HepG2 (cell line): Measurements from ENCODE around the gene CDC23. TPM values are rescaled to one million over a fixed set of nuclear protein-coding genes. Genes with fewer than 3 reads are reported as not detected.

Experiments used
- ATF7 ChIP-seq, 2 experiments: fragments of 450-650 bp in 1 of 2; sonication (generic) in 1 of 2; formaldehyde crosslinking in 1 of 2; IDR thresholded peaks; 2 replicates each; pipeline versions ENCODE4 v1.4.0 to v1.6.1; 2016 to 2020; ENCODE audit warnings: antibody characterized with exemption in 1 of 2, mild to moderate bottlenecking in 1 of 2, missing genetic modification reagents in 1 of 2
- FLYWCH1 ChIP-seq: sonication (generic); formaldehyde crosslinking; IDR thresholded peaks from 2 replicates; pipeline ENCODE4 v1.8.1; 2023; ENCODE audit warnings: mild to moderate bottlenecking, missing genetic modification reagents
- FOXJ3 ChIP-seq: sonication (generic); formaldehyde crosslinking; IDR thresholded peaks from 2 replicates; pipeline ENCODE4 v1.4.0; 2020; ENCODE audit warnings: missing genetic modification reagents, mild to moderate bottlenecking, borderline replicate concordance
- HNRNPL ChIP-seq: fragments of 200-400 bp; formaldehyde crosslinking; IDR thresholded peaks from 2 replicates; pipeline ENCODE4 v1.6.1; 2017; ENCODE audit warnings: mild to moderate bottlenecking, low read depth, low read length
- RBFOX2 ChIP-seq: fragments of 200-400 bp; formaldehyde crosslinking; IDR thresholded peaks from 2 replicates; pipeline ENCODE4 v1.6.1; 2017; ENCODE audit warnings: low read depth, mild to moderate bottlenecking, low read length
- STAT5B ChIP-seq: sonication (generic); formaldehyde crosslinking; IDR thresholded peaks from 2 replicates; pipeline ENCODE4 v1.4.0; 2020; ENCODE audit warnings: missing genetic modification reagents
- ZFAT ChIP-seq: sonication (generic); formaldehyde crosslinking; conservative IDR thresholded peaks from 2 replicates; pipeline ENCODE4 v1.8.1; 2023; ENCODE audit warnings: missing genetic modification reagents, inconsistent platforms
- ZNF143 ChIP-seq: sonication (generic); formaldehyde crosslinking; IDR thresholded peaks from 2 replicates; pipeline ENCODE4 v1.4.0; 2020; ENCODE audit warnings: missing genetic modification reagents
- ZNF180 ChIP-seq: sonication (generic); formaldehyde crosslinking; IDR thresholded peaks from 2 replicates; pipeline ENCODE4 v1.4.0; 2020; ENCODE audit warnings: low read depth, missing genetic modification reagents, borderline replicate concordance
- ZNF20 ChIP-seq: sonication (generic); formaldehyde crosslinking; IDR thresholded peaks from 2 replicates; pipeline ENCODE4 v1.4.0; 2020; ENCODE audit warnings: mild to moderate bottlenecking, moderate library complexity, missing genetic modification reagents
- ZNF260 ChIP-seq: sonication (generic); formaldehyde crosslinking; IDR thresholded peaks from 2 replicates; pipeline ENCODE4 v1.4.0; 2020; ENCODE audit warnings: missing genetic modification reagents, low read depth, mild to moderate bottlenecking, borderline replicate concordance
- ZNF333 ChIP-seq: sonication (generic); formaldehyde crosslinking; IDR thresholded peaks from 2 replicates; pipeline ENCODE4 v1.4.0; 2020; ENCODE audit warnings: mild to moderate bottlenecking, missing genetic modification reagents, borderline replicate concordance
- ZNF619 ChIP-seq: sonication (generic); formaldehyde crosslinking; IDR thresholded peaks from 2 replicates; pipeline ENCODE4 v1.4.0; 2020; ENCODE audit warnings: mild to moderate bottlenecking, missing genetic modification reagents
- ZNF703 ChIP-seq: sonication (generic); formaldehyde crosslinking; IDR thresholded peaks from 2 replicates; pipeline ENCODE4 v1.5.1; 2020; ENCODE audit warnings: missing genetic modification reagents, mild to moderate bottlenecking, moderate library complexity, borderline replicate concordance
- ZSCAN22 ChIP-seq: sonication (generic); formaldehyde crosslinking; IDR thresholded peaks from 2 replicates; pipeline ENCODE4 v1.4.0; 2020; ENCODE audit warnings: mild to moderate bottlenecking, missing genetic modification reagents
- ZSCAN29 ChIP-seq: sonication (generic); formaldehyde crosslinking; conservative IDR thresholded peaks from 2 replicates; pipeline ENCODE4 v1.4.0; 2020; ENCODE audit warnings: mild to moderate bottlenecking, missing genetic modification reagents
- polyA plus RNA-seq, 8 experiments: library from polyadenylated mRNA; depleted of rRNA in 3 of 8; stranded (reverse) in 7 of 8; unstranded in 1 of 8; fragments of >200 nt; fragmentation: Illumina TruSeq in 4 of 8; extraction: Trizol in 4 of 8; gene quantifications; 2 replicates each; pipeline versions ENCODE4 v1.2.1 to v1.2.3, GENCODE V29; 2011 to 2016; ENCODE audit warnings: low read depth in 4 of 8, missing spikeins in 1 of 8, mixed read lengths in 1 of 8; ENCODE audit not compliant: insufficient read depth in 1 of 8
- total RNA-seq, 5 experiments: library from RNA; depleted of rRNA; stranded (reverse); fragments of >200 nt; fragmentation: Illumina TruSeq; extraction: Trizol; gene quantifications; 2 replicates each; pipeline ENCODE4 v1.2.3, GENCODE V29; 2016; ENCODE audit warnings: low read depth in 1 of 5
- TF ChIP-seq, protein P1 (sequence below): sonication (generic); formaldehyde crosslinking; IDR thresholded peaks from 2 replicates; pipeline ENCODE4 v1.5.0; 2020; ENCODE audit warnings: mild to moderate bottlenecking, missing genetic modification reagents
- TF ChIP-seq, protein P2 (sequence below): IDR thresholded peaks from 2 replicates; pipeline ENCODE4 v1.6.1; 2012; ENCODE audit warnings: low read length, improper control_type of control experiment
- TF ChIP-seq, protein P3 (sequence below): sonication (generic); formaldehyde crosslinking; IDR thresholded peaks from 2 replicates; pipeline ENCODE4 v1.5.1; 2020; ENCODE audit warnings: mild to moderate bottlenecking, moderate library complexity, missing genetic modification reagents
- TF ChIP-seq, protein P4 (sequence below): sonication (generic); formaldehyde crosslinking; IDR thresholded peaks from 2 replicates; pipeline ENCODE4 v1.8.0; 2022; ENCODE audit warnings: mild to moderate bottlenecking, missing genetic modification reagents, moderate library complexity

The CDC23 gene
- total and polyA plus RNA-seq, 2 of the 13 experiments (the other 11 are each of a cell fraction or from before 2014, with no cell fraction given) = 38.3 to 47.7 TPM

DNA sequence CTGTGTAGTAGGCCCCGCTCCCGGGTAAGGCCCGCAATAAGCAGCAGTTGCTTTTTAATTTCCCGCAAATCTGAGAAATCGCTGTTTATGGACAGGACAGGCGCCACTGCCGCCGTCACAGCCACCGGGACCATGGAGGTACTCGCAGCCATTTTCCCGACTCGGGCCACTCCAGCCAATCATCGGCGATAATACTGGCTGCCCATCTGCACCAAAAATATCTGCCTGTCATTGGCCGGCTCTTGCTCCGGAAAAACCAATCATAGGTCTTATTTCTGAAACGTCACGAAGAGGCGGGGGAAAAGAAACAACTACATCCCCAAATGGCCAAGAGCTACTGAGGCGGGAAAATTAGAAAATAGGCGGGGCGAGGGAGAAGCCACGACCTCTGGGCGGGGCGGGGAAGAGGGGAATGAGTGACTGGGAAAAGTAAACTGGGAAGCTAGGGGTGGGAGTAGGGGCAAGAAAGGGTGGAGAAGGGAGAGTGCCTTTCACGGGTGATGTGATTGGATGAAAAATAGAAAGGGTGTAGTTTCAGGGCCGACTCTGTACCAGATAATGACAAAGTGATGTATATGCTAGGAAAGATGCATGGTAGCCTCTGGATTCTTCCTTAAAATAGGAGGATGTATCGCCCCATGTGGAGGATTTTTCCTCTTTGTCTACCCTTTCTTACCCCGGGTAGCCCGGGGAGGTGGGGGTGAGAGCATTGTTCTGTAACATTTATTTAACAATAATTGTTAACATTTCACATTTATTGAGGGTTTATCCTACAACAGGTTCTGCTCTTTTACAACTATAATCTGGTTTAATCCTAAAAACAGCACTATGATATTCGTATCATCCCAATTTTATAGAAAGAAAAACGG, at the start of gene CDC23 (continued):
- TF ChIP-seq HNRNPL (0 out of 2 replicates have a peak, but pooled peaks have one; percentile 32), ZNF180 (no peak), ATF7 (IDR thresholded peaks at IDR 0.05) (no peak), ATF7 (CRISPR knock-in tag; IDR thresholded peaks at IDR 0.05) (no peak), ZNF143 (CRISPR knock-in tag) (0 out of 2 replicates have a peak, but pooled peaks have one; percentile 21), ZNF260 (no peak), FLYWCH1 (no peak), FOXJ3 (CRISPR knock-in tag) (0 out of 2 replicates have a peak, but pooled peaks have one; percentile 52), ZSCAN29 (no peak; the same call in 1 of the 2 replicates), STAT5B (CRISPR knock-in tag) (no peak), ZNF703 (CRISPR knock-in tag) (no peak), ZFAT (CRISPR knock-in tag) (no peak), ZNF619 (CRISPR knock-in tag) (0 out of 2 replicates have a peak, but pooled peaks have one; percentile 47), RBFOX2 (peak; percentile 61), ZNF20 (CRISPR knock-in tag) (no peak), ZSCAN22 (no peak), ZNF333 (CRISPR knock-in tag) (no peak)
- TF ChIP-seq, protein P1, sequence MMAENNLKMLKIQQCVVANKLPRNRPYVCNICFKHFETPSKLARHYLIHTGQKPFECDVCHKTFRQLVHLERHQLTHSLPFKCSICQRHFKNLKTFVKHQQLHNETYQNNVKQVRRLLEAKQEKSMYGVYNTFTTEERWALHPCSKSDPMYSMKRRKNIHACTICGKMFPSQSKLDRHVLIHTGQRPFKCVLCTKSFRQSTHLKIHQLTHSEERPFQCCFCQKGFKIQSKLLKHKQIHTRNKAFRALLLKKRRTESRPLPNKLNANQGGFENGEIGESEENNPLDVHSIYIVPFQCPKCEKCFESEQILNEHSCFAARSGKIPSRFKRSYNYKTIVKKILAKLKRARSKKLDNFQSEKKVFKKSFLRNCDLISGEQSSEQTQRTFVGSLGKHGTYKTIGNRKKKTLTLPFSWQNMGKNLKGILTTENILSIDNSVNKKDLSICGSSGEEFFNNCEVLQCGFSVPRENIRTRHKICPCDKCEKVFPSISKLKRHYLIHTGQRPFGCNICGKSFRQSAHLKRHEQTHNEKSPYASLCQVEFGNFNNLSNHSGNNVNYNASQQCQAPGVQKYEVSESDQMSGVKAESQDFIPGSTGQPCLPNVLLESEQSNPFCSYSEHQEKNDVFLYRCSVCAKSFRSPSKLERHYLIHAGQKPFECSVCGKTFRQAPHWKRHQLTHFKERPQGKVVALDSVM = no peak
- TF ChIP-seq, protein P2, sequence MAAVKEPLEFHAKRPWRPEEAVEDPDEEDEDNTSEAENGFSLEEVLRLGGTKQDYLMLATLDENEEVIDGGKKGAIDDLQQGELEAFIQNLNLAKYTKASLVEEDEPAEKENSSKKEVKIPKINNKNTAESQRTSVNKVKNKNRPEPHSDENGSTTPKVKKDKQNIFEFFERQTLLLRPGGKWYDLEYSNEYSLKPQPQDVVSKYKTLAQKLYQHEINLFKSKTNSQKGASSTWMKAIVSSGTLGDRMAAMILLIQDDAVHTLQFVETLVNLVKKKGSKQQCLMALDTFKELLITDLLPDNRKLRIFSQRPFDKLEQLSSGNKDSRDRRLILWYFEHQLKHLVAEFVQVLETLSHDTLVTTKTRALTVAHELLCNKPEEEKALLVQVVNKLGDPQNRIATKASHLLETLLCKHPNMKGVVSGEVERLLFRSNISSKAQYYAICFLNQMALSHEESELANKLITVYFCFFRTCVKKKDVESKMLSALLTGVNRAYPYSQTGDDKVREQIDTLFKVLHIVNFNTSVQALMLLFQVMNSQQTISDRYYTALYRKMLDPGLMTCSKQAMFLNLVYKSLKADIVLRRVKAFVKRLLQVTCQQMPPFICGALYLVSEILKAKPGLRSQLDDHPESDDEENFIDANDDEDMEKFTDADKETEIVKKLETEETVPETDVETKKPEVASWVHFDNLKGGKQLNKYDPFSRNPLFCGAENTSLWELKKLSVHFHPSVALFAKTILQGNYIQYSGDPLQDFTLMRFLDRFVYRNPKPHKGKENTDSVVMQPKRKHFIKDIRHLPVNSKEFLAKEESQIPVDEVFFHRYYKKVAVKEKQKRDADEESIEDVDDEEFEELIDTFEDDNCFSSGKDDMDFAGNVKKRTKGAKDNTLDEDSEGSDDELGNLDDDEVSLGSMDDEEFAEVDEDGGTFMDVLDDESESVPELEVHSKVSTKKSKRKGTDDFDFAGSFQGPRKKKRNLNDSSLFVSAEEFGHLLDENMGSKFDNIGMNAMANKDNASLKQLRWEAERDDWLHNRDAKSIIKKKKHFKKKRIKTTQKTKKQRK = no peak
- TF ChIP-seq, protein P3, sequence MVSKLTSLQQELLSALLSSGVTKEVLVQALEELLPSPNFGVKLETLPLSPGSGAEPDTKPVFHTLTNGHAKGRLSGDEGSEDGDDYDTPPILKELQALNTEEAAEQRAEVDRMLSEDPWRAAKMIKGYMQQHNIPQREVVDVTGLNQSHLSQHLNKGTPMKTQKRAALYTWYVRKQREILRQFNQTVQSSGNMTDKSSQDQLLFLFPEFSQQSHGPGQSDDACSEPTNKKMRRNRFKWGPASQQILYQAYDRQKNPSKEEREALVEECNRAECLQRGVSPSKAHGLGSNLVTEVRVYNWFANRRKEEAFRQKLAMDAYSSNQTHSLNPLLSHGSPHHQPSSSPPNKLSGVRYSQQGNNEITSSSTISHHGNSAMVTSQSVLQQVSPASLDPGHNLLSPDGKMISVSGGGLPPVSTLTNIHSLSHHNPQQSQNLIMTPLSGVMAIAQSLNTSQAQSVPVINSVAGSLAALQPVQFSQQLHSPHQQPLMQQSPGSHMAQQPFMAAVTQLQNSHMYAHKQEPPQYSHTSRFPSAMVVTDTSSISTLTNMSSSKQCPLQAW (CRISPR knock-in tag) = no peak; the same call in none of the 2 replicates
- TF ChIP-seq, protein P4, sequence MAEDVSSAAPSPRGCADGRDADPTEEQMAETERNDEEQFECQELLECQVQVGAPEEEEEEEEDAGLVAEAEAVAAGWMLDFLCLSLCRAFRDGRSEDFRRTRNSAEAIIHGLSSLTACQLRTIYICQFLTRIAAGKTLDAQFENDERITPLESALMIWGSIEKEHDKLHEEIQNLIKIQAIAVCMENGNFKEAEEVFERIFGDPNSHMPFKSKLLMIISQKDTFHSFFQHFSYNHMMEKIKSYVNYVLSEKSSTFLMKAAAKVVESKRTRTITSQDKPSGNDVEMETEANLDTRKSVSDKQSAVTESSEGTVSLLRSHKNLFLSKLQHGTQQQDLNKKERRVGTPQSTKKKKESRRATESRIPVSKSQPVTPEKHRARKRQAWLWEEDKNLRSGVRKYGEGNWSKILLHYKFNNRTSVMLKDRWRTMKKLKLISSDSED (CRISPR knock-in tag) = no peak
